H1 (cell line): ENCODE measurements around the gene TGFBI.

ENCODE experiments used
- BACH1 ChIP-seq: IDR thresholded peaks from 2 replicates; pipeline ENCODE4 v1.6.1; 2012; ENCODE audit warnings: low read length, improper control_type of control experiment
- CBX5 ChIP-seq: fragments of 300-800, 300-1000 bp; sonication (generic); IDR thresholded peaks from 2 replicates; pipeline ENCODE4 v1.7.1; 2016; ENCODE audit warnings: antibody characterized with exemption, low read length, low read depth
- EP300 ChIP-seq, 2 experiments: IDR thresholded peaks; 1 replicate in 1 of 2; 2 replicates in 1 of 2; pipeline ENCODE4 v1.6.1; 2011 to 2012; ENCODE audit warnings: low read depth in 2 of 2, low read length in 2 of 2, mild to moderate bottlenecking in 2 of 2, borderline replicate concordance in 1 of 2, inconsistent platforms in 1 of 2, moderate library complexity in 1 of 2
- EZH2 ChIP-seq: fragments of 200-600 bp; sonication (generic); IDR thresholded peaks from 2 replicates; pipeline ENCODE4 v1.7.1; 2012; ENCODE audit warnings: low read depth, mild to moderate bottlenecking, moderate library complexity, low read length, inconsistent platforms; ENCODE audit not compliant: severe bottlenecking
- JUND ChIP-seq: IDR thresholded peaks from 2 replicates; pipeline ENCODE4 v1.6.1; 2011; ENCODE audit warnings: mild to moderate bottlenecking, improper control_type of control experiment, low read length
- KDM1A ChIP-seq: fragments of 200-600, 300-600 bp; sonication (generic); IDR thresholded peaks from 2 replicates; pipeline ENCODE4 v1.7.1; 2016; ENCODE audit warnings: mild to moderate bottlenecking, low read length, borderline replicate concordance
- SIRT6 ChIP-seq: IDR thresholded peaks from one replicate; pipeline ENCODE4 v1.7.1; 2012; ENCODE audit warnings: low read length, inconsistent platforms
- TF ChIP-seq, protein P1 (sequence below), 3 experiments: IDR thresholded peaks; 1 replicate in 2 of 3; 2 replicates in 1 of 3; pipeline versions ENCODE4 v1.5.1 to v1.6.1; 2011; ENCODE audit warnings: low read length in 3 of 3, mild to moderate bottlenecking in 3 of 3, inconsistent platforms in 2 of 3, low read depth in 1 of 3, moderate library complexity in 1 of 3; ENCODE audit not compliant: insufficient read depth in 1 of 3; ENCODE audit errors: control extremely low read depth in 1 of 3
- TF ChIP-seq, protein P2 (sequence below): IDR thresholded peaks from 2 replicates; pipeline ENCODE4 v1.6.1; 2011; ENCODE audit warnings: low read length, improper control_type of control experiment

DNA sequence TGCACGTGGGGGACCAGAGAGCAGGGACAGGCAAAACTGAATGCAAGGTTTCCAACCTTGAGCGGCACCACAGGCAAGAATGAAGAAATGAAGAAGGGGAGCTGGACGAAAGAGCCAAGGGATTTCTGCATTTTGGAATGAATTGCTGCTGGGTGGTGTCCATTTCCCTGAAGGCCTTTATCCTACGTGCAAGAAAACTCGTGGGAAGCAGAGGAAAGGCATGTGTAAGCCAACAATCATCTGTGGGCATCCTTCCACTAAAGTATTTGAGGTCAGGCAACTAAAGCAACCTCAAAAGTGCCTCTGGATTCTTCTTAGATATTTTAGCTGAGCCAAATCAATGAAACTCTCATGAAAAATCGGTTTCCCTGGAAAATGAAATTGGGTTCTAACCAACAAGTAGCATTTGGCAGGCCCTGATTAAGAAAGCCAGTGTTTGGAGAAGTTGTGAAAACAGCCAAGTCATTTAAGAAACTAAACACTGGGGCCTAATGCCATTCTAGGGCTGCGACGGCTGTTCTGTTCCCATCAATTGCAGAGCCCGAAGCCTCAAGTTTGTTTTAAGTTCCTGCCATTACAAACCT is 4.7 kb upstream of the TGFBI start:
- TF ChIP-seq, protein P1, sequence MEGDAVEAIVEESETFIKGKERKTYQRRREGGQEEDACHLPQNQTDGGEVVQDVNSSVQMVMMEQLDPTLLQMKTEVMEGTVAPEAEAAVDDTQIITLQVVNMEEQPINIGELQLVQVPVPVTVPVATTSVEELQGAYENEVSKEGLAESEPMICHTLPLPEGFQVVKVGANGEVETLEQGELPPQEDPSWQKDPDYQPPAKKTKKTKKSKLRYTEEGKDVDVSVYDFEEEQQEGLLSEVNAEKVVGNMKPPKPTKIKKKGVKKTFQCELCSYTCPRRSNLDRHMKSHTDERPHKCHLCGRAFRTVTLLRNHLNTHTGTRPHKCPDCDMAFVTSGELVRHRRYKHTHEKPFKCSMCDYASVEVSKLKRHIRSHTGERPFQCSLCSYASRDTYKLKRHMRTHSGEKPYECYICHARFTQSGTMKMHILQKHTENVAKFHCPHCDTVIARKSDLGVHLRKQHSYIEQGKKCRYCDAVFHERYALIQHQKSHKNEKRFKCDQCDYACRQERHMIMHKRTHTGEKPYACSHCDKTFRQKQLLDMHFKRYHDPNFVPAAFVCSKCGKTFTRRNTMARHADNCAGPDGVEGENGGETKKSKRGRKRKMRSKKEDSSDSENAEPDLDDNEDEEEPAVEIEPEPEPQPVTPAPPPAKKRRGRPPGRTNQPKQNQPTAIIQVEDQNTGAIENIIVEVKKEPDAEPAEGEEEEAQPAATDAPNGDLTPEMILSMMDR (IDR thresholded peaks at IDR 0.05; ENCODE audit: control extremely low read depth in 1 of 3, insufficient read depth in 1 of 3, low read depth in 1 of 3, low read length in 3 of 3), result no peak
- no peak for TF ChIP-seq BACH1
- no peak for TF ChIP-seq SIRT6
- no peak for TF ChIP-seq JUND
- TF ChIP-seq, protein P2, sequence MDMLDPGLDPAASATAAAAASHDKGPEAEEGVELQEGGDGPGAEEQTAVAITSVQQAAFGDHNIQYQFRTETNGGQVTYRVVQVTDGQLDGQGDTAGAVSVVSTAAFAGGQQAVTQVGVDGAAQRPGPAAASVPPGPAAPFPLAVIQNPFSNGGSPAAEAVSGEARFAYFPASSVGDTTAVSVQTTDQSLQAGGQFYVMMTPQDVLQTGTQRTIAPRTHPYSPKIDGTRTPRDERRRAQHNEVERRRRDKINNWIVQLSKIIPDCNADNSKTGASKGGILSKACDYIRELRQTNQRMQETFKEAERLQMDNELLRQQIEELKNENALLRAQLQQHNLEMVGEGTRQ, result no peak
- no peak for TF ChIP-seq EP300 (IDR thresholded peaks at IDR 0.05; ENCODE audit: borderline replicate concordance in 1 of 2, low read depth in 2 of 2, low read length in 2 of 2)
- no peak for TF ChIP-seq CBX5
- TF ChIP-seq EZH2, result no peak
- no peak for TF ChIP-seq KDM1A
